GM21737 (cell line): ENCODE results near the gene LTB.

Experiments
- ATAC-seq: cut with Tn5 transposase; IDR thresholded peaks from one replicate; pipeline ENCODE4 v1.9.1; 2021; ENCODE audit warnings: mild to moderate bottlenecking, moderate library complexity; ENCODE audit not compliant: unreplicated experiment

Gene LTB, protein sequence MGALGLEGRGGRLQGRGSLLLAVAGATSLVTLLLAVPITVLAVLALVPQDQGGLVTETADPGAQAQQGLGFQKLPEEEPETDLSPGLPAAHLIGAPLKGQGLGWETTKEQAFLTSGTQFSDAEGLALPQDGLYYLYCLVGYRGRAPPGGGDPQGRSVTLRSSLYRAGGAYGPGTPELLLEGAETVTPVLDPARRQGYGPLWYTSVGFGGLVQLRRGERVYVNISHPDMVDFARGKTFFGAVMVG

GRCh38 chr6:31582230-31582643 lies at the start of gene LTB:
TSS of gene LTB (minus strand) at chr6:31582424. CDS start at chr6:31582417, 7 bp downstream.
- no peak for ATAC-seq

- no peak for ATAC-seq
Measured at GRCh38 chr6:31631681-31632278, 49.6 kb upstream of the LTB start.

- no peak for ATAC-seq
Measured at GRCh38 chr6:31631209-31631608, 49.0 kb upstream of the LTB start.

- no peak for ATAC-seq
Measured at GRCh38 chr6:31630177-31630934, 48.1 kb upstream of the LTB start.

GRCh38 chr6:31629014-31629413 lies 46.8 kb upstream of the LTB start:
- ATAC-seq: no peak

DNA sequence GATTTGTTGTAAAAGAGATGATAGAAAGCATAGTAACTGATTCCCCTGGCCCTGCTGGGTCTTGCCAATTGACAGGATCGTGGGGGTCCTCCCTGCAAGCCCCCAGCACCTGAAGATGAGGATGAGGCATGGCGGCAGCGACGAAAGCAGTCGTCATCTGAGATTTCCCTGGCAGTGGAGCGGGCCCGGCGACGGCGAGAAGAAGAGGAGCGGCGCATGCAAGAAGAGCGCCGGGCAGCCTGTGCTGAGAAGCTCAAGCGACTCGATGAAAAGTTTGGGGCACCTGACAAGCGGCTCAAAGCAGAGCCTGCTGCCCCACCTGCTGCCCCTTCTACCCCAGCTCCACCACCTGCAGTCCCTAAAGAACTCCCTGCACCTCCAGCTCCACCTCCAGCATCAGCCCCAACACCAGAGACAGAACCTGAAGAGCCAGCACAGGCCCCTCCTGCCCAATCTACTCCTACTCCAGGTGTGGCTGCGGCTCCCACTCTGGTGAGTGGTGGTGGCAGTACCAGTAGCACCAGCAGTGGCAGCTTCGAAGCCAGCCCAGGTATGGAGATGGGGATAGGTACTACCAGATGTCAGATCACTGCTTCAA lies 45.6 kb upstream of the LTB start:
- no peak for ATAC-seq

GRCh38 chr6:31626952-31627351 lies 44.7 kb upstream of the LTB start:
- no peak for ATAC-seq

GRCh38 chr6:31624070-31624469 lies 41.8 kb upstream of the LTB start:
- no peak for ATAC-seq

DNA sequence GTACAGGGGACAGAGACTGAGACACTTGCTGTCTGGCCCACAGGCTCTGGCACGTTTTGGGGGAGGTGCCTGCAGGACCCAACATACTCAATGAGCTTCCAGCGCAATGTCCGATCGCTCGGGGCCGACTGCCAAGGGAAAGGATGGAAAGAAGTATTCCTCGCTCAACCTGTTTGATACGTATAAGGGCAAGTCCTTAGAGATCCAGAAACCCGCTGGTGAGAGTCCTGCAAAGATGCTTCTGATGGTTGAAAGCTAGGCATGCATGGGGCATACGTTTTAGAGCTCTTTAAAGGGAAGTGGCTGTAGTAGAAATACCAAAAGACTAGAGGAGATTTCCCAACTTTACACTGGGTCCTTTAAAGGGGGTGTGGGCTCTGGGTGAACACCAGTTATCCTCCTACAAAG lies 40.5 kb upstream of the LTB start:
- no peak for ATAC-seq

- ATAC-seq: no peak
Measured at GRCh38 chr6:31621991-31622390, 39.8 kb upstream of the LTB start.

- ATAC-seq: no peak
Measured at GRCh38 chr6:31621320-31621939, 39.2 kb upstream of the LTB start.

DNA sequence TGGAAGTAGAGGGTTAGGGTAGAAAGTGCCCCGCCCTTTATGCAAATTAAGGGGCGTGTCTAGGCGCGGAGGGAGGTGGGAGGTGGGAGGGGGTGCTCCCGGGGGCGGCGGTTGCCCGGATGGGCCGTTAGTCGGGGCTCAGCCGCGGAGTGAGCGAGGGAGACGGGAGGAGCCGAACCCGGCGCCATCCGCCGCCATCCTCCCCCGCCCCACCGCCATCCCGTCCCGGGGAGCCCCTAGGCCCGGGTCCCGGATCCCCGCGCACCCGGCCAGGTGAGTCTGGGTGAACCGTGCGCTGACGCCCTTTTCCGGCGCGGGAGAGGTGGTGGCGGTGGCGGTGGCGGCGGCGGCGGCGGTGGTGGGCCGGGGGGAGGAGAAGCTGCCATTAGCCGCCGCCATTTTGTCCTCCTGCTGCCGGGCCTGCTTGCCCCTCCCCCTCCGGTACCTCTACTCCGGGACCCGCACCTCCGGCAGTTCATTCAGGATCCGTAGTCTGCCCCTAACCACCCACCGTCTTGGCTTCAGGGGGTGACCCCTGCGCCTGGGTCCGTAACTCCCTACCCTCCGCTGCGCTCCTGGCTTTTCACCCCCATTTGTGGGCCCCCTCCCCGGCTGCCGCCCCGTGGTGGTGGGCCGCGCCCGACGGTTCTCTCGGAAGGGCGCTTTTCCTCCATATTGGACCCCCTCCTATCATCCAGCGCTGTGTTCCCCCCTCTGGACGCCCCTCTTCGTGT lies 38.5 kb upstream of the LTB start, which contains the start of gene PRRC2A:
PRRC2A (plus strand) TSS at position 130 of the 734 bp plus-strand sequence. CDS start 2,075 bp downstream, outside the sequence.
- ATAC-seq: peak; percentile 52

DNA sequence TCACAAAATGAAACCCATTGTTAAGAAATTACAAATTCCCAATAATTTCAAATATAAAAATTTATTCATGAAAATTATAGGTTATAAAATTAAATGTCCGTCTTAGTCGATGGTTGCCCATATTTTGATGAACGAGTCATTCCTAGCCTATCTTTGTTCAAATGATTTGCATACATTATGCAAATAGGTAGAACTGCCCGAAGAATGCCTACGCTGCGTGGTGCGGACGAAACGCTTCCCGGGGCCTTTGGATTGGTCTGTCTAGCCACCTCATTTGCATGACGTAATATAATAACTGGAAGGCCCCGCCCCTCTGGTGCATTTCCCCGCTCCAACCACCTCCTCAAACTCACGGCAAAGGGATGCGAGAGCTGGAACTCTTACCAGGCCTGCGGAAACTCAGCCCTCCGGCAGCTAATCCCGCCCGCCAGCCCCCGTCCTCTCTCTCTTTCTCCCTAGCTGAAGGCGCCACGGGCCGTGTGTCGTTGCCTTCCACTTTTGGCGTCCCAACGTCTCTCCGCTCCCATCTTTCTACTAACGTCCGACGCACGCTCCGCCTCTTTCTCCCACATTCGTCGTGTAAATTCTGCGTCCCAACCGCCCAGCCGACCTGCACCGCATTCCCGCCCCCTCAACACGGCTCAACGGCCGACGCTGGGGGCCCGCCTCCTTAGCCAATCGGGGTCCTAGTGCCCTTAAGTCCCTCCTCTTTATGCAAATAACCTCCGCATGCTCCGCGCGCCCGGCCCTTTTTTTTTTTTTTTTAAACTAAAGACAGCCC lies 37.8 kb upstream of the LTB start:
- peak; percentile 80 for ATAC-seq

- ATAC-seq: no peak
Measured at GRCh38 chr6:31617010-31617409, 34.8 kb upstream of the LTB start.

DNA sequence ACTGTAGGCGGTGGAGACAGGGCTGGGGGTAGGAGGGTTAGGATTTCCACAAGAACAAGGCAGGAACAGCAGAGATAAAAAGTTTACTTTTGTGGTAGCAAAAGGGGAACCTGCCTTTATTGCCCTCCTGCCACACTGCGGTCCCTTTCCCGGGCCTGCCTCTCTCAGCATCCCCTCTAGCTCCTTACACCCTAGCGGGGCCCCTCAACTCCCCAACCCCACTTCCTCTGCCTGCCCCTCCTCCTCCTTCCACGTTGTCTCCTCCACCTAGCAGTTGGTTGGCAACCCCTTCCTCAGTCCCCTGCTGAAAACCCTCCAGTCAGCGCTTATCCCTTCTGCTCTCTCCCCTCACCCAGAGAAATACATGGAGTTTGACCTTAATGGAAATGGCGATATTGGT lies 33.5 kb upstream of the LTB start:
- ATAC-seq: no peak

- no peak for ATAC-seq
Measured at GRCh38 chr6:31614684-31615578, 32.7 kb upstream of the LTB start, which contains the start of gene AIF1. TSS of gene AIF1 (plus strand) at chr6:31615234. CDS start at chr6:31615330, 96 bp downstream.

DNA sequence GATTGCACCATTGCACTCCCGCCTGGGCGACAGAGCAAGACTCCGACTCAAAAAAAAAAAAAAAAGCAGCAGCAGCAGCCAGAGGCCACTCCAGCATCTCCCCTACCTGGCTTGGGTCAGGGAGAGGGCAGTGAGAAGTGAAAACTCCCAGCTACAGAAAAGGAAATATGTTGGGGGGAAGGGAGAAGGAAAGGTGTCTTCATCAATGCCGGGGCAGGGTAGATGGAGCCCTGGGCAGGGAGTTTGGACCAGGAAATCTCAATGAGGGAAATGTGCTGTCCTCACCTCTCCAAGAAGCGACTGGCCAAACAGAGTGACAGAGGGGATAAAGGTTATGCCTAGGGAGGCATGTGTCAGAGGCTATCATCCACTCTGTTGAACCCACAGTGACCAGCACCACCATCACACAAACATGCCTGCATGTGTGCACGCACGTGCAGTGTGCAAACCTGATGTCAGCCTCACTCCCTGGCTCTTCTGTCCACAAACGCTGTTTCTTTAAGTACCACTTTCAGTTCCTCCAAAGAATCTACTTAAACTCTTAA lies 31.9 kb upstream of the LTB start:
- ATAC-seq: no peak

GRCh38 chr6:31610968-31611367 lies 28.7 kb upstream of the LTB start:
- no peak for ATAC-seq
